CD4-positive, alpha-beta T cell treated with Interleukin-6 for 4 hours (primary cell): Measurements from ENCODE around the gene CCN5.

ENCODE experiments used
- DNase-seq: peaks from one replicate; pipeline ENCODE4 v3.0.0-alpha.2; 2020; ENCODE audit warnings: mixed read lengths

Gene CCN5

DNA sequence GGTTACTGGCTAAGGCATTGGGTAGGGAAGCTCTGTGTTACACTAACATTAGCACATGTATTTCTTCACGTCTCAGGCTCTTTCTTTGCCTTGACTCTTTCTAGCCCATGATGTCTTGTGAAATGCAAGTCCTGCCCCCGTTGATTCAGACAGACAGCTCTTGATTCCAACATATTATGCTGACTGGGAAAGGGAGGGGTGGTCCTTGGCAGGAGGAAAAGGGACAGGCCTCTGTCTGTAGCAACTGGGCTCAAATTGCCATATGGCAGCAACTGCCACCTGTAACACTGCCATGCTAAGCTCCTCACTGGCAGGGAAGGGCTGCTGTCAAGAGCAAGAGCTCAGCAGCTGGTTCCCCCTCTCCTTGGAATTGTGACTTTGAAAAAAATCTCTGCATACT is 24.8 kb downstream of the CCN5 start:
- no peak for DNase-seq

DNA sequence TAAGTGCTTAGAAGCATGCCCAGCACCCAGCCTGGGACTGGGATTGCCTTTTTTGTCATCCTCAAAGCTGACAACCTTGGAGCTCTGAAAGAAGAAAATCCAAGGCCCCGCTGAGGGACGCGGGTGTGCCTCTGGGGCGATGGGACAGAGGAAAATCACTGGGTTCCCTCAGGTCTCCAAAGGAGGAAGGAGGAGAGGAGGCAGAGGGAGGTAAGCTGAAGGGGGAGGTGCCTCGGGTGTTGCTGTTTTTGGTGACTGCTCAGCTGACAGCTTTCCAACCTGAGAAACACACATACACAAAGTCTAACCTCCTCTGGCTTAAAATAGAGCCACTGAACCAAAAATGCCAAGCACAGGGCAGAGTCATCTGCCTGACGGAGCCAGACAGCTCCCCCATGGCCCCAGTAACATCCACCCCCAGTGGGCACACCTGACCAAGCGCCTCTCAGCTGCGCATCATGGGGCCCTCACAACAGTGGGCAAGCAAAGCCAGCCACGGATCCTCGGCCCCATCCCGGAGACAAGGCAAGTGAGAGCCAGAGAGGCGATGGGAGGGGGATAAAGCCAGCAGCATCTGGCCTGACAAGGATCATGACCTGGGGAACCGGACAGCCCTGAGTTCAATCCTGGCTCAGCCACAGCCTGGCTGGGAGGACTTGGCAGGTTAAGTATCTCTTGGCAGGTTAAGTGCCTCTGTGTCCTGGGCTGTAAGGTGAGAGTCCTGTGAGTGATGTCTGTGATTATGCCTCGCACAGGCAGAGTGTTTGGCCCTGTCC is 27.3 kb downstream of the CCN5 start:
- no peak for DNase-seq

DNA sequence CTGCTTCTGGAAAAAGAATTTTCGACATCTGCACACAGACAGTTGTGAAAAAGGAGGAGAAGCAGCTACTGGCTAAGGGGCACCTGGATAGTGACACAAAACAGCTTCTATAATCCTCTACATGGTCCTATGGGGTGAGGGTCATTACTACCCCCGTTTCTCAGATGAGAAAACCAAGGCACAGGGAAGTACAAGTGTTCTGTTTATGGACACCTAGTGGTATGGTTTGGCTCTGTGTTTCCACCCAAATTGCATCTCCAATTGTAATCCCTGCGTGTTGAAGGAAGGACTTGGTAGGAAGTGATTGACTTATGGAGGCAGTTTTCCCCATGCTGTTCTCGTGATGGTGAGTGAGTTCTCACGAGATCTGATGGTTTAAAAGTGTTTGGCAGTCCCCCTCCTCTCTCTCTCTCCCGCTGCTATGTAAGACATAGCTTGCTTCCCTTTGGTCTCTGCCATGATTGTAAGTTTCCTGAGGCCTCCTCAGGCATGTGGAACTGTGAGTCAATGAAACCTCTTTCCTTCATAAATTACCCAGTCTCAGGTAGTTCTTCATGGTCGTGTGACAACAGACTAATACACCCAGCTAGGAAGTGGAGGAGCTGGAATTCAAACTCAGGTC is 28.0 kb downstream of the CCN5 start:
- DNase-seq = no peak

DNA sequence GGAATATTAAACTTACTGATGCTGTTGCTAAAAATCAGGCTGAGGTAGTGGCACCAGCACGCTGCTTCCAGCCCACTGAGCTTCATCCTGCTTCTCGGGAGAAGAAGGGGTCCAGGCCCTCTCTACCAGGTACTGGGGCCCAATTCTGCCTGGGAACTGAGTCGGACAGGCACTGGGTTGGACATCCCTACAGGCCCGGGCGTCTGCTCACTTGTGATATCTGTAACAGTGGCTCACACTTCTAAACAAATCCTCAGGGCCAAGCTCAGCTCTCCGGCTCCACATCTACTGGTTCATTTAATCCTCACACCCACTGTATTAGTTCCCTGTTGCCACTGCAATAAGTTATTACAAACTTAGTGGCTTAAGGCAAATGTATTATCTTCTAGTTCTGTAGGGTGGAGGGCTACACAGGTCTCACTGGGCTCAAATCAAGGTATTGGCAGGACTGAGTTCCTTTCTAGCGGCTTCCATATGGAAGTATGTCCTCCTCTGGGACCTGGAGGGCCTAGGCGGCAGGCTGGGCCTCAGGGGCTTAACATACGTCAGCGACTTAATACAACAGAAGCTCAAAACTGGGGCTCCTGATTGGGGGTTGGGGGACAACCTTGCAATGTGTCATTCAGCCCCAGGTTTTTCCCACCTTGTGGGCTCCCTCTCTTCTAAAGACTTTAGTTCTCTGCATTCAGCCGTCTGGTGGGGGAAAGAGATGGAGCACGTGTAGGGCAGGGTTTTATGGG is 28.9 kb downstream of the CCN5 start:
- DNase-seq = no peak

DNA sequence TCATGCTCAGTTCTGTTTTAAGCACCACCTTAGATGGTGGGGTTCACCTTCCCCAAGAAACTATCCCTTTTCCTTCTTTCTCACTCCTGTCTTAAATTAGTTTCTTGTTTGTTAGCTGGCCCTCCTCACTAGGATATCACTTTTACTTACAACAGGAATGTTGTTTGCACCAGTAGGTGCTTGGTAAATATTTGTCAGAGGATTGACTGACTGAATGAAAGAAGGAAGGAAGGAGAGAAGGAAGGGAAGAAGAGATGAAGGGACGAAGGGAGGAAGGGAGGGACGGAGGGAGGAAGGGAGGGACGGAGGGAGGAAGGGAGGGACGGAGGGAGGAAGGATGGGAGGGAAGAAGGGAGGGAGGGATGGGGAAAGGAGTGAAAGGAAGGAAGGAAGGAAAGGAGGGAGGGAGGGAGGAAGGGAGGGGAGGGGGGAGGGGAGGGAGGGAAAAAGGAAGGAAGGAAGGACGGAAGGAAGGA is 30.0 kb downstream of the CCN5 start:
- no peak for DNase-seq

DNA sequence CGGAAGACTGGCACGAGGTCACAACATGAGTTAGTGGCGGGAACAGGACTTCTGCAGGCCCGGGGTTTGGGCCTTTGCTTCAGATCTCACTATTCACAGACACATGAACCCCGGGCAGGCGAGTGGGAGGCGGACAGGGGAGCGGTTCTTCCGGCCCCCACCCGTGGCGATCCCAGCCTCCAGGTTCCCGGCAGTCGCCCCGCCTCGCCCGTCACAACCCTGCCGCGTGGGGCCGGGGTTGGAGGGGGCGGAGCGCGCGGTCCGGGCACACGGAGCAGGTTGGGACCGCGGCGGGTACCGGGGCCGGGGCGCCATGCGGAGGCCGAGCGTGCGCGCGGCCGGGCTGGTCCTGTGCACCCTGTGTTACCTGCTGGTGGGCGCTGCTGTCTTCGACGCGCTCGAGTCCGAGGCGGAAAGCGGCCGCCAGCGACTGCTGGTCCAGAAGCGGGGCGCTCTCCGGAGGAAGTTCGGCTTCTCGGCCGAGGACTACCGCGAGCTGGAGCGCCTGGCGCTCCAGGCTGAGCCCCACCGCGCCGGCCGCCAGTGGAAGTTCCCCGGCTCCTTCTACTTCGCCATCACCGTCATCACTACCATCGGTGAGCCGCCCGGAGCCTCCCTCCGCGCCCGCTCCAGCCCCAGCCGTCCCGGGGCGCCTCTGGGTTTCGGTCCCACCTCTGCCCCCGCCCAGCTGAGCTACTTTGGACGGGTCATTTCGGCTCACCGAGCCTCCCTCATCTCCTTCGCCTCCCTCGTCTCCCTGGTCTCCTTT is 30.6 kb downstream of the CCN5 start, which contains the start of gene KCNK15:
Gene KCNK15 (plus strand): TSS at position 268 of the 769 bp plus-strand sequence. CDS start 46 bp downstream, at position 314.
- DNase-seq = peak; percentile 64

DNA sequence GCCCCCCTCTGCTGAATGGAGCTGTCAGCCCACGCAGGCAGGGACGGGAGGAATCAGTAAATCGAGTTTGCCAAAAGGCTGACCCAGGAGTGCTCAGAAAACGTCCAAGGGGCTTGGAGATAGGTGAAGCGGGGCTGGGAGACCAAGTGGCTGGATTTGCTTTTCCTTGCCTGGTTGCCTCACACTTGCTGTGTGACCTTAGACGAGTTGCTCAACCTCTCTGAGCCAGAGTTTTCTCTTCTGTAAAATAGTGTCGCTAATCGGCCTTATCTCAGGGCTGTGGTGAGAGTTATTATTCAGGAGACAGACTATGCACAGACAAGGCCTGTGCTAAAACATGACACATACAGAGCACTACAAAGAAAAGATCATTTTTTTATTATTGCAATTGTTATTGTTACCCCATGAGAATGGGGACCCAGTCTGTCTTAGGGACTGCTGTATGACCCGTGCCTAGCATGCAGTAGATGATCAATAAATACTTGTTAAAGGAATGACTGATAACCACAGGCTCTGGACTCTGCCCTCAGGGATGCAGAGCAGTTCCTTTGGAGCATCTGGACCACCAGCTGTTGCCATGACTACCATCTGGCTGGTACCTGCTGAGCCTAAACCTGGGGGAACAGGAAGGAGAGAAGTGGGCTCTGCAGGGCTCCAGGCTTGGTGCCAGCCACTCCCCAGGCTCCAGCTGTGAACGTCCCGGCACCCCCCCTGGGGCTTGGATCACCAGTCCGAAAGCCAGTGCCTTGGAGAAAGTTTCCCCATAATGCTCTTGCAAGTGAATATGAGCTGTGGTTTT is 31.4 kb downstream of the CCN5 start:
- DNase-seq = no peak

DNA sequence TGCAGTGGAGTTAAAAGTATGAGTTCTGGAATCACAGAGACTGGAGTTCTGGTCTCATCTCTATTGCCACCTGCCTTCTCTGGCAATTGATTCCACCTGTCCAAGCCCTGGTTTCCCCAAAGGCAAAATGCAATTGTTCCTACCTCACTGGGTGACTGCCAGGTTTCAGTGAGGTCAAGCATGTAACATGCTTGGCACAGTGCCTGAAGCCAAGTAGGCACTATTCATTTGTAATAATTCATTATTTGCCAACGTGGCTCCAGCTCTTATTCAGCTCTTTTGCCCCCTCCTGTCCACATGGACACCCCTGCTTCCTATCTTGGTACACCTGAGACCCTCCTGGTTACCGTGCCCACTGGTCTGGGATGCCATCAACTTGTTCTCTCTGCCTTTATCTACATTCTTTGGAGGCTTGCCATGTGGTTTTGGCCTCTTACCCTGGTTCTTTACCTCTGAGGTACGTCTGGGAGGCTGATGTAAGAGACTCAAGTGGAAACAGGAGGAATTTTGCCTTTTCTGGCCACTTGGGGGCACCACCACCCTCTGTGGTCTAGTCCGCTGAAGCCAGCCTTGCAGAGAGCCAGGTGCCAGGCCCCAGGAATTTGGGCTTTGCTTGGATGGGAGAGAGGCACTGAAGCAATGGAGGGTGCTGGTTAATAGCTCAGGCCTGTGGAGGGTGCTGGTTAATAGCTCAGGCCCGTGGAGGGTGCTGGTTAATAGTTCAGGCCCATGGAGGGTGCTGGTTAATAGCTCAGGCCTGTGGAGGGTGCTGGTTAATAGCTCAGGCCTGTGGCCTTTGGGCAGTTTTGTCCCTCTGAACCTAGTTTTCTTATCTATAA is 32.2 kb downstream of the CCN5 start:
- peak; percentile 67 for DNase-seq

DNA sequence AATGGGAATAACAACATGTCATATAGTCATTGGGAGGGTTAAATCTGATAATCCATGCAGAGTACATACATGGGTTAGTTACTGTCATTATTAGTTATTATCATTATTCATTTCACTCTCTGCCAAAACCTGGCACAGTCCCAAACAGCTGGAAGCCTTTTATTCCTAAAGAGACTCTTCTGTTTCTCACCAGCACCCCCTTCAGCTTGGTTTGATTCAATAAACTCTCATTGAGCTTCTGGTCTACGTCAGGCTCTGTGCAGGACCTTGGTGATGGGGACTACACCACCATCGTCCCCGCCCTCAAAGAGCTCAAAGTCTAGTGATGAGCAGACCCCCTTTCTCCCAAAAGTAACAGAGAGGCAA is 32.8 kb downstream of the CCN5 start:
- DNase-seq = no peak

DNA sequence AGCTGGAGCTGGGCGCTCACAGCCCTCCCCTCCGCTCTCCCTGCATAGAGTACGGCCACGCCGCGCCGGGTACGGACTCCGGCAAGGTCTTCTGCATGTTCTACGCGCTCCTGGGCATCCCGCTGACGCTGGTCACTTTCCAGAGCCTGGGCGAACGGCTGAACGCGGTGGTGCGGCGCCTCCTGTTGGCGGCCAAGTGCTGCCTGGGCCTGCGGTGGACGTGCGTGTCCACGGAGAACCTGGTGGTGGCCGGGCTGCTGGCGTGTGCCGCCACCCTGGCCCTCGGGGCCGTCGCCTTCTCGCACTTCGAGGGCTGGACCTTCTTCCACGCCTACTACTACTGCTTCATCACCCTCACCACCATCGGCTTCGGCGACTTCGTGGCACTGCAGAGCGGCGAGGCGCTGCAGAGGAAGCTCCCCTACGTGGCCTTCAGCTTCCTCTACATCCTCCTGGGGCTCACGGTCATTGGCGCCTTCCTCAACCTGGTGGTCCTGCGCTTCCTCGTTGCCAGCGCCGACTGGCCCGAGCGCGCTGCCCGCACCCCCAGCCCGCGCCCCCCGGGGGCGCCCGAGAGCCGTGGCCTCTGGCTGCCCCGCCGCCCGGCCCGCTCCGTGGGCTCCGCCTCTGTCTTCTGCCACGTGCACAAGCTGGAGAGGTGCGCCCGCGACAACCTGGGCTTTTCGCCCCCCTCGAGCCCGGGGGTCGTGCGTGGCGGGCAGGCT is 35.1 kb downstream of the CCN5 start:
- DNase-seq = peak; percentile 21

DNA sequence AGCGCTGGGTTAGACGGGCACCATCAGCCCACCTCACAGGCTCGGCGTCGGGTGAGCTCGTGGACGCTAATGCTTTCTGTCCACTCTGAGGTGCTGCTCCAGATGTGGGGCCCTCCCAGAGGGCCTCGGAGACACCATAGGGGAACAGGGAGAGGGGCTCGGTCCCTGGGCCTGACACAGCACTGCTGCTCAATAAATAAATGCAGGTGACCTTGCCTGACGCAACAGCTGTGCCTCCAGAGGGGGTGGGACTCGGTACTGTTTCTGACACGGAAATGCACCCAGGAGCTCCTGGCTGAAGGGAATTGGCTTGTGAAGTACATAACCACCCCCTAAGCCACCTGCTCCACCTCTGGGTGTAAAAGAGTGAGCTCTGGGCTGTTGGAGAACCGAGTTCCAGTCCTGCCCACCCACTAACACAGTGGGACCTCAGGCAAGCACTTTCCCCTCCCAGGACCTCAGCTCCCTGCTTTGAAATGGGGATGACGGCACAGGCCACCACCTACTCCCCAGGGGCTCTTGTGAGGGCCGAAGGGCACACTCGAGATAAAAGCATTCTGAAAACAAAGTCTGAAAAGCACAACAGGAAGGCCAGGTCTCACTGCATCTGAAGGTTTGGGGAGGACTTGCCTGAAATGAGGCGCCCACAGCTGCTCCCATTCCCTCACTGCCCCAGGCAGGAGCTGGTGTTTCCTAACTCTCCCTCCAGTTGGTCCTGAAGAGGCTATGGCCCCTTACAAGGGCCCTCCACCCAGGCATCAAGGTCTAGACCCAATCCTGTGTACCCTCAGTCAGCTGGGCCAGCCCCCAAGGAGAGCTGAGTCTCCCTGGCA is 37.1 kb downstream of the CCN5 start:
- no peak for DNase-seq

DNA sequence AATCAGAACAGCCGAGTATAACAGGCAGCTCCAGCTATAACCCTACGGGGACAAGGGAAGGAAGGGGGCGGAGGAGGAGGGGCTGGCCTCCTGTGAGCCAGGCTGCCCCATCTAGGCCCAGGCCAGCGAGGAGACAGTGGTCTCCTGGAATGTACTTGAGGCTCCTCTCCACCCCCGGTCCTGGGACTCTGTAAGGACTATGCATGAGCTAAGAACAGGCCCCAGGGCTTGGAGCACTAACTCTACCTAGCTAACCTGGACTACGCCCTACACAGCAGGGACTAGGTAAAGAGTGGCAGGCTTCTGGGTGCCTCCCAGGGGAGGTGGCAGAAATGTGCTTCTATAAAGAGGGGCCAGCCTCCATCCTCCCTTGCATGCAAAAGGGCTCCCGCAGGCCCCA is 39.4 kb downstream of the CCN5 start:
- no peak for DNase-seq

DNA sequence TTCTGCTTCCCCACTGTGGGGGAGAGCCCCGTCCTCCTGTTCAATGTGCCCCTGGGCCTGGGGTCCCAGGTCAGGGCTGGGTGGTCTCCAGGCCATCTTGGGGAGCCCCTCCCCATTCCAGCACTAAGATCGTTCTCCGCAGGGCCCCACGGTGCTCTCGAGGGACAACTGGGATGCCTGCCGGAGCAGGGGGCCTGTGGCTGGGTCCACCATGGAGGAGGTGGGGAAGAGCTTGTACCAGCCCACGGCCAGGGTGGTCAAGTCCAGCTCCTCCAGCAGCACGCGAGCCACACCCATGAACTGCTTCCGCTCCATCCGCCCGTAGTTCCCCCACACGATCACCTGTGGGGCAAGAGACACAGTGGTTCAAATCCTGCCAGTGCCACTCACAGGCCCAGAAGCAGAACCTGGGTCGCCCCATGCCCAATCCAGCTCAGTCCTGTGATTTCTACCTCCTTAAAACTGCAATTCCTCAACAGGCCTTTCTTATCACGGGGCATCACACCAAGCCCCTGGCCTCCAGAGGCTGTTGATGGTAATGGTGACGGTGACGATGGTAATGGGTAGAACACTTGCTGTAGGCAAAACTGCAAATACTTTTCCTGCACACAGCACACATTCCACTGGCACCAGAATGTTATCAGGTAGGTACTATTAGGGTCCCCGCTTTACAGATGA is 41.0 kb downstream of the CCN5 start:
- DNase-seq = no peak

DNA sequence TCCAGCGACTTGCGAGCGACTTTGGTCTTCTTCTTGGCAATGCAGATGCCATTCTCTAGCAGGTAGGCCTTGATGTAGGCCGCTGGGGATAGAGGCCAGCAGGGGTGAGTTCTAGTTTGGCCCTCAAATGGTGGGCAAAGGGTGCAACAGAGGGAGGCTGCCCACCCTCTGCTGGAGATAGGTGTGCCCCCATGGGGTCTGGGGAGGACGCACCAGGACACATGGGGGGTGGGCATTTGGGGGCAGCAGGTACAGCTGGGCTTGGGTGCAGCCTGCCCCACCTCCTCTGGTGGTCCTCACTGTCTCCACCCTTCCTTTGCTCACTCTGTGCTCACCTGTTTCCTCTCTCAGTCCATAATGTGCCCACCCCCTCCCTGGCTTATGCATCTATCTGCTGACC is 41.8 kb downstream of the CCN5 start:
- no peak for DNase-seq

DNA sequence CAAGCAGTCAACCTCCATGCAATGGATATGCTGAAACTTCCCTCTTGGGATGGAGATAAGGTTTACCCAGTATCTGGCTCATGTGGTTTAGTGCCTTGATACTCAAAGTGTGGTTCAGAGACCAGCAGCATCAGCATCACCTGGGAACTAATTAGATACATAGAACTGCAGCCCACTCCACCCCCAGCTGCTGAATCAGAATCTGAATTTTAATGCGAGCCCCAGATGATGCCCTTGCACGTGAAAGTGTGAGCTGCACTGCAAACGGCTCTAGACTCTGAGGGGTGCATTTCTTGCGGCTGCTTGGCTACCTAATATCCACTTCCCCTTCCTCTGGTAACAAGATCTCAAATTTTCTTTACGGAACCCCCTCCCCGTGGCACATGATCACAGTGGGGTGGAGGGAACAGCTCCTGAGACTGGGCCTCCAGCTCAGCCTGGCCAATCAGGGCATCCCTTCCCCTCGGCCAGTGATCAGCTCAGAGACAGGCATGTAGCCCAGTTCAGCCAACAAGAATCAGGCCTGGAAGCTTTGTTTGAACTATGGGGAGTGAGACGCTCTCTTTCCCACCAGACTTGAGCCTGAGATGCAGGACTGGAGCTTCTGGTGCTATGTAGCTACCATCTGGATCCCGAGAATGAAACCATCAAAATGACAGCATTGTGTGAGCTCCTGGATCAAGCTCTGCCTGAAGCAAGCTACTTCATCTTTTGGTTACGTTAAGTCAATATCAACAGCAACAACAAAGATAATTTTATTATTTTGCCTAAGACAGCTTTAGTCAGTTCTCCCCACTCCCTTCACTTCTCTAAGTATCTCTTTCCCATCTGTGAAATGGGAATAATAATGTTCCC is 43.3 kb downstream of the CCN5 start:
- no peak for DNase-seq

DNA sequence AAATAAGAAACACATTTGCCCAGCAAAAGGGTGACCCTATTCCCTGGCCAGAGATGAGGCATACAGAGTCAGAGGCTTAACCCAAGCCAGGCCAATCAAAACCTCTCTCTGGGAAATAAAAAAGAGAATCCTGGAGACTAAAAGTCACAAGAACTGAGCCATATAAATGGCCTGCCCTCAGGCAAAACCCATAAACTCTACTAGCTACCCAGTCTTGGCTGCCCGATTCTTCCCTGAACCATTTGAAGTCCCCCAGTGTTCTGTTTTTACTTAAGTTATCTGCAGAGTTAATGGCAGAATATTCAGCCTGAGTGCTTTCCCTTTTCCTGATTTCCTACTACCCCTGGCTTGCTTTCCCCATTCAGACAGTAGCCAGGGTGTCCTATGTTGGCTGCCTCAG is 44.4 kb downstream of the CCN5 start:
- no peak for DNase-seq

DNA sequence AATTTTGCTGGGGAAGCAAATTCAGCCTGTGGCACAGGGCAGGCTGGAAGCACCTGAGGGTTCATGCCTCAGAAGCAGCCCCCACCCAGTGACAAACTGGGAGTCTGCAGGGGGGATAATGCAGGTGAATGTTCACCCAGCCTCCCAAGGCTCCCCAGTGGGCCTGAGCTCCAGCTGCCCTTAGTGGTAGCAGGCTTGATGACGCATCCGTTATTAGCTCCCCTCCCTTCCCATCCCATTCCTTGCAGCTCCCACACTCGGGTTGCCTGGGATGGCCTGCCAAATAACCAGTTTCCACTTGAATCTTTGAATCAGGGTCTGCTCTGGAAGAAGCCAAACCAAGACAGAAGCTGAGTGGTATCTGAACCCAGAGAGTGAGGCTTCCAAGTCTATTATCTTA is 46.3 kb downstream of the CCN5 start:
- no peak for DNase-seq
